Osteoblast (primary cell): Measurements from ENCODE around the gene ZNF644. TPM values are rescaled to one million over a fixed set of nuclear protein-coding genes. Genes with fewer than 3 reads are reported as not detected.

ENCODE experiments used
- DNase-seq: peaks from one replicate; pipeline ENCODE4 v3.0.0; 2011; ENCODE audit warnings: low spot score, mixed read lengths; ENCODE audit not compliant: insufficient read length; ENCODE audit errors: missing footprints
- H2AFZ ChIP-seq: 2 replicates; pipeline ENCODE4 v1.6.0; 2011; ENCODE audit warnings: mild to moderate bottlenecking, low read length
- H3K27ac ChIP-seq: 2 replicates; pipeline ENCODE4 v1.5.1; 2011; ENCODE audit warnings: mild to moderate bottlenecking, low read depth, low read length, moderate library complexity
- H3K27me3 ChIP-seq: 2 replicates; pipeline ENCODE4 v1.6.0; 2012; ENCODE audit warnings: mild to moderate bottlenecking, control low read depth, inconsistent platforms, low read length, moderate library complexity; ENCODE audit not compliant: insufficient read depth
- H3K36me3 ChIP-seq: 2 replicates; pipeline ENCODE4 v1.5.1; 2011; ENCODE audit warnings: mild to moderate bottlenecking, low read length, control low read depth, moderate library complexity; ENCODE audit not compliant: insufficient read depth
- H3K4me1 ChIP-seq: 2 replicates; pipeline ENCODE4 v1.5.1; 2011; ENCODE audit warnings: mild to moderate bottlenecking, low read length, control low read depth, moderate library complexity; ENCODE audit not compliant: insufficient read depth
- H3K4me2 ChIP-seq: 2 replicates; pipeline ENCODE4 v1.6.0; 2011; ENCODE audit warnings: mild to moderate bottlenecking, low read length; ENCODE audit not compliant: insufficient read depth
- H3K4me3 ChIP-seq: fragments of 200-600 bp; sonication (generic); 3 replicates; pipeline ENCODE4 v1.5.1; 2012; ENCODE audit warnings: mild to moderate bottlenecking, low read length, inconsistent platforms; ENCODE audit not compliant: insufficient read depth
- H3K79me2 ChIP-seq: 2 replicates; pipeline ENCODE4 v1.6.0; 2012; ENCODE audit warnings: mild to moderate bottlenecking, low read length, control low read depth, inconsistent platforms; ENCODE audit not compliant: insufficient read depth
- H3K9me3 ChIP-seq: 2 replicates; pipeline ENCODE4 v1.5.1; 2011; ENCODE audit warnings: low read depth, low read length, control low read depth
- H4K20me1 ChIP-seq: 2 replicates; pipeline ENCODE4 v1.6.0; 2012; ENCODE audit warnings: mild to moderate bottlenecking, low read length, control low read depth; ENCODE audit not compliant: insufficient read depth
- CTCF ChIP-seq: IDR thresholded peaks from 2 replicates; pipeline ENCODE4 v1.5.1; 2011; ENCODE audit warnings: mild to moderate bottlenecking, low read depth, low read length, moderate library complexity; ENCODE audit errors: extremely low read depth
- total RNA-seq: library from RNA; depleted of rRNA; stranded (reverse); fragments of >200 nt; gene quantifications from 2 replicates; pipeline ENCODE4 v1.2.3, GENCODE V29; 2012

The ZNF644 gene
- total RNA-seq, 1 donor = 57.5 TPM

GRCh38 chr1:90946630-90947029 lies 75.2 kb downstream of the ZNF644 start:
- H3K79me2 ChIP-seq = peaks cover 67% of the 10 kb centered on the region
- H3K27me3 ChIP-seq = no peaks in the 10 kb centered on the region
- no peaks in the 10 kb centered on the region for H3K9me3 ChIP-seq
- TF ChIP-seq CTCF = no peak
- H4K20me1 ChIP-seq = peaks cover 35% of the 10 kb centered on the region
- no peak overlapping the region for H3K4me2 ChIP-seq
- no peak overlapping the region for H3K27ac ChIP-seq
- no peak overlapping the region for H3K4me3 ChIP-seq
- H3K4me1 ChIP-seq = no peaks in the 10 kb centered on the region
- DNase-seq = no peak
- no peak overlapping the region for H2AFZ ChIP-seq
- H3K36me3 ChIP-seq = no peaks in the 10 kb centered on the region

- Histone ChIP-seq H4K20me1 (peaks cover 25% of the 10 kb centered on the region), H3K79me2 (peaks cover 57% of the 10 kb centered on the region)
- no peak for TF ChIP-seq CTCF
Measured at GRCh38 chr1:90945287-90945686, 76.5 kb downstream of the ZNF644 start.

GRCh38 chr1:90943966-90944365 lies 77.9 kb downstream of the ZNF644 start:
- Histone ChIP-seq H3K36me3 (peaks cover 16% of the 10 kb centered on the region), H3K9me3 (no peaks in the 10 kb centered on the region), H3K27ac (no peak overlapping the region), H2AFZ (no peak overlapping the region), H3K4me1 (no peaks in the 10 kb centered on the region), H3K4me3 (no peak overlapping the region), H4K20me1 (peaks cover 17% of the 10 kb centered on the region), H3K79me2 (peaks cover 58% of the 10 kb centered on the region), H3K27me3 (no peaks in the 10 kb centered on the region), H3K4me2 (no peak overlapping the region)
- DNase-seq = no peak
- no peak for TF ChIP-seq CTCF

More at GRCh38 chr1:90945287-90945686, 76.5 kb downstream of the ZNF644 start:
- no peak overlapping the region for H3K27ac ChIP-seq
- H3K4me3 ChIP-seq = no peak overlapping the region
- peaks cover 7% of the 10 kb centered on the region for H3K36me3 ChIP-seq
- H3K4me1 ChIP-seq = no peaks in the 10 kb centered on the region
- no peak overlapping the region for H3K4me2 ChIP-seq
- no peak for DNase-seq
- no peaks in the 10 kb centered on the region for H3K27me3 ChIP-seq
- H3K9me3 ChIP-seq = no peaks in the 10 kb centered on the region
- H2AFZ ChIP-seq = no peak overlapping the region

- Histone ChIP-seq H3K27me3 (no peaks in the 10 kb centered on the region), H3K27ac (no peak overlapping the region), H4K20me1 (peaks cover 9% of the 10 kb centered on the region), H3K4me2 (no peak overlapping the region), H3K4me3 (no peak overlapping the region), H3K4me1 (no peaks in the 10 kb centered on the region), H3K9me3 (no peaks in the 10 kb centered on the region), H2AFZ (no peak overlapping the region), H3K79me2 (peaks cover 55% of the 10 kb centered on the region), H3K36me3 (peaks cover 19% of the 10 kb centered on the region)
- TF ChIP-seq CTCF = no peak
- no peak for DNase-seq
Measured at GRCh38 chr1:90940746-90941145, 81.1 kb downstream of the ZNF644 start.
